Smooth muscle cell (in vitro differentiated cells): ENCODE data around the gene RYR1. TPM values are rescaled to one million over a fixed set of nuclear protein-coding genes. Genes with fewer than 3 reads are reported as not detected.
A peak's percentile ranks its signal among the peaks of the same experiment; 100 is the strongest.

Experiments used
- DNase-seq: peaks from one replicate; lab custom pipeline; 2025; ENCODE audit not compliant: unreplicated experiment; lab: John Stamatoyannopoulos, UW
- H2AFZ ChIP-seq: fragments of 200-600 bp; sonication (generic); 2 replicates; pipeline ENCODE4 v1.6.0; 2016; ENCODE audit warnings: antibody characterized with exemption, low read depth, mild to moderate bottlenecking
- H3F3A ChIP-seq: fragments of 200-600 bp; sonication (generic); 2 replicates; pipeline ENCODE4 v1.6.0; 2017; ENCODE audit warnings: antibody characterized with exemption, low read depth
- H3K27ac ChIP-seq: fragments of 200-600 bp; sonication (generic); 2 replicates; pipeline ENCODE4 v1.5.1; 2016; ENCODE audit warnings: low read depth, mild to moderate bottlenecking
- H3K27me3 ChIP-seq: fragments of 200-600 bp; sonication (generic); 2 replicates; pipeline ENCODE4 v1.6.1; 2016; ENCODE audit warnings: low read depth, mild to moderate bottlenecking
- H3K36me3 ChIP-seq: fragments of 200-600 bp; sonication (generic); 2 replicates; pipeline ENCODE4 v1.5.1; 2016; ENCODE audit warnings: low read depth
- H3K4me1 ChIP-seq: fragments of 200-600 bp; sonication (generic); 2 replicates; pipeline ENCODE4 v1.5.1; 2016; ENCODE audit warnings: low read depth
- H3K4me2 ChIP-seq: fragments of 200-600 bp; sonication (generic); 2 replicates; pipeline ENCODE4 v1.6.0; 2016; ENCODE audit warnings: mild to moderate bottlenecking
- H3K4me3 ChIP-seq: fragments of 200-600 bp; sonication (generic); 2 replicates; pipeline ENCODE4 v1.5.1; 2016; ENCODE audit warnings: mild to moderate bottlenecking
- H3K79me2 ChIP-seq: fragments of 200-600 bp; sonication (generic); 2 replicates; pipeline ENCODE4 v1.6.0; 2016; ENCODE audit warnings: low read depth, mild to moderate bottlenecking
- H3K9ac ChIP-seq: fragments of 200-600 bp; sonication (generic); 2 replicates; pipeline ENCODE4 v1.6.0; 2016; ENCODE audit warnings: low read depth
- H3K9me3 ChIP-seq: fragments of 200-600 bp; sonication (generic); replicated peaks from 2 replicates; pipeline ENCODE4 v1.5.1; 2016; ENCODE audit warnings: low read depth
- H4K20me1 ChIP-seq: fragments of 200-600 bp; sonication (generic); 2 replicates; pipeline ENCODE4 v1.6.0; 2016; ENCODE audit warnings: low read depth
- WGBS: methylation state at CpG from one replicate; pipeline ENCODE4 v1.1.7; 2016; ENCODE audit warnings: low lambda C conversion rate; 5-methylcytosine and 5-hydroxymethylcytosine counted together
- polyA plus RNA-seq: library from polyadenylated mRNA; unstranded; fragments of >200 nt; fragmentation: Nextera tagmentation; extraction: Ambion mirVana; gene quantifications from 2 replicates; pipeline ENCODE4 v1.2.1, GENCODE V29; 2016
- total RNA-seq: library from RNA; depleted of rRNA; stranded (reverse); fragments of >200 nt; gene quantifications from 2 replicates; pipeline ENCODE4 v1.2.3, GENCODE V29; 2014
- TF ChIP-seq, protein P1 (sequence below): fragments of 200-600 bp; sonication (generic); IDR thresholded peaks from 2 replicates; pipeline ENCODE4 v1.5.1; 2017; ENCODE audit warnings: borderline replicate concordance, mild to moderate bottlenecking, antibody characterized with exemption; ENCODE audit not compliant: insufficient read depth, poor library complexity, severe bottlenecking

The RYR1 gene
- total and polyA plus RNA-seq, 2 experiments from 2014 or later, result 0.31 to 0.95 TPM

- Histone ChIP-seq H3K4me3 (no peak overlapping the region), H3K4me1 (peaks cover 3% of the 10 kb centered on the region), H3F3A (peaks cover 10% of the 10 kb centered on the region), H3K27ac (no peak overlapping the region), H3K36me3 (no peaks in the 10 kb centered on the region), H3K9me3 (no peaks in the 10 kb centered on the region), H3K4me2 (no peak overlapping the region), H4K20me1 (peaks cover 72% of the 10 kb centered on the region), H3K9ac (no peak overlapping the region), H2AFZ (no peak overlapping the region), H3K27me3 (no peaks in the 10 kb centered on the region), H3K79me2 (no peaks in the 10 kb centered on the region)
- WGBS, result 82% methylated on average over 38 of the region's 40 CpGs
- TF ChIP-seq, protein P1, sequence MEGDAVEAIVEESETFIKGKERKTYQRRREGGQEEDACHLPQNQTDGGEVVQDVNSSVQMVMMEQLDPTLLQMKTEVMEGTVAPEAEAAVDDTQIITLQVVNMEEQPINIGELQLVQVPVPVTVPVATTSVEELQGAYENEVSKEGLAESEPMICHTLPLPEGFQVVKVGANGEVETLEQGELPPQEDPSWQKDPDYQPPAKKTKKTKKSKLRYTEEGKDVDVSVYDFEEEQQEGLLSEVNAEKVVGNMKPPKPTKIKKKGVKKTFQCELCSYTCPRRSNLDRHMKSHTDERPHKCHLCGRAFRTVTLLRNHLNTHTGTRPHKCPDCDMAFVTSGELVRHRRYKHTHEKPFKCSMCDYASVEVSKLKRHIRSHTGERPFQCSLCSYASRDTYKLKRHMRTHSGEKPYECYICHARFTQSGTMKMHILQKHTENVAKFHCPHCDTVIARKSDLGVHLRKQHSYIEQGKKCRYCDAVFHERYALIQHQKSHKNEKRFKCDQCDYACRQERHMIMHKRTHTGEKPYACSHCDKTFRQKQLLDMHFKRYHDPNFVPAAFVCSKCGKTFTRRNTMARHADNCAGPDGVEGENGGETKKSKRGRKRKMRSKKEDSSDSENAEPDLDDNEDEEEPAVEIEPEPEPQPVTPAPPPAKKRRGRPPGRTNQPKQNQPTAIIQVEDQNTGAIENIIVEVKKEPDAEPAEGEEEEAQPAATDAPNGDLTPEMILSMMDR, result no peak
- DNase-seq, result no peak
These were observed 48.3 kb upstream of the RYR1 start for GRCh38 chr19:38385057-38385803.

DNA sequence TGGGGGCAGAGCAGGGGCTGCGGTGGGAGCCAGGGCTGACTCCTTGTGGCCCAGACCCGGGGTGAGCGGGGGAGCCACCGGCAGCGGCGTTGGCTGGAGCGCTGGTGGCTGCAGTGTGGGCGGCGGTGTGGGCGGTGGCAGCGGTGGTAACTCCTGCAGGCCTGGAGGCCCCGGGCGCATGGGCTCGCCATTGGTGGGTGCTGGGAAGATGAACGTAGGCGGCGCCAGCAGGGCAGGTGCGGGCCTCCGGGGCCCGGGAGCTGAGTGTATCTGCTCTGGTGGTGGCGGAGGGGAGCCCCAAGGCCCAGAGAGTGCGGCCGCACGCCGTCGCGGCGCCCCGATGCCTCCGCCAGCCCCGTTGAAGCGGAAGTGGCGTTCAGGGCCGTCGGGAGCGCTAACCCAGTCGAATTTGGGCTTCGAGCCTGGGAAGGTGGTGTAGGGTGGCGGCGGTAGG is 47.7 kb upstream of the RYR1 start:
- TF ChIP-seq, protein P1, result no peak
- H3K9me3 ChIP-seq, result no peaks in the 10 kb centered on the region
- 52% methylated on average over 35 of the region's 40 CpGs for WGBS
- peaks cover 66% of the 10 kb centered on the region for H4K20me1 ChIP-seq
- peaks cover 10% of the 10 kb centered on the region for H3F3A ChIP-seq
- no peak overlapping the region for H2AFZ ChIP-seq
- no peaks in the 10 kb centered on the region for H3K79me2 ChIP-seq
- H3K4me1 ChIP-seq, result peaks cover 4% of the 10 kb centered on the region
- H3K36me3 ChIP-seq, result no peaks in the 10 kb centered on the region
- H3K4me2 ChIP-seq, result no peak overlapping the region
- no peaks in the 10 kb centered on the region for H3K27me3 ChIP-seq
- no peak overlapping the region for H3K9ac ChIP-seq
- no peak overlapping the region for H3K27ac ChIP-seq
- no peak for DNase-seq
- no peak overlapping the region for H3K4me3 ChIP-seq

GRCh38 chr19:38386300-38386970 is 47.1 kb upstream of the RYR1 start:
- Histone ChIP-seq H3K27me3 (no peaks in the 10 kb centered on the region), H3K36me3 (no peaks in the 10 kb centered on the region), H3K4me1 (peaks cover 4% of the 10 kb centered on the region), H3F3A (peaks cover 10% of the 10 kb centered on the region), H3K4me3 (peak overlapping the region; percentile 71), H4K20me1 (peaks cover 60% of the 10 kb centered on the region), H3K9me3 (no peaks in the 10 kb centered on the region), H2AFZ (no peak overlapping the region), H3K9ac (no peak overlapping the region), H3K27ac (no peak overlapping the region), H3K79me2 (no peaks in the 10 kb centered on the region), H3K4me2 (peak overlapping the region; percentile 95)
- TF ChIP-seq, protein P1, result no peak
- 44% methylated on average over 46 of the region's 61 CpGs for WGBS
- DNase-seq, result no peak
